HEK293 (cell line): ENCODE measurements around the gene MRPL43.

Experiments used
- CTCF ChIA-PET: fragments of 350-600 bp; formaldehyde crosslinking; extraction: SDS; loops from one replicate; lab custom pipeline; 2021; ENCODE audit warnings: antibody characterized with exemption; lab: Yijun Ruan, JAX
- POLR2A ChIA-PET: fragments of 300-600 bp; formaldehyde crosslinking; extraction: SDS; loops from one replicate; lab custom pipeline; 2020; ENCODE audit warnings: antibody characterized with exemption, inconsistent platforms; lab: Yijun Ruan, JAX
- H3K27ac ChIP-seq: fragments of 200-500 bp; sonication (Bioruptor generic); 2 replicates; pipeline ENCODE4 v1.5.1; 2014; ENCODE audit warnings: low read depth, low read length, control low read depth, inconsistent platforms; ENCODE audit errors: extremely low read depth
- H3K36me3 ChIP-seq, 2 experiments: fragments of 200-500 bp in 1 of 2; sonication (Bioruptor generic) in 1 of 2; 1 replicate in 1 of 2; 2 replicates in 1 of 2; pipeline ENCODE4 v1.5.1; 2014 to 2017; ENCODE audit warnings: inconsistent platforms in 2 of 2, low read length in 2 of 2; ENCODE audit not compliant: control insufficient read depth in 2 of 2, insufficient read depth in 1 of 2
- H3K4me1 ChIP-seq: fragments of 200-500 bp; sonication (Bioruptor generic); 2 replicates; pipeline ENCODE4 v1.5.1; 2014; ENCODE audit warnings: mild to moderate bottlenecking, low read length, inconsistent platforms; ENCODE audit not compliant: control insufficient read depth, insufficient read depth
- H3K4me3 ChIP-seq: 2 replicates; pipeline ENCODE4 v1.5.1; 2011; ENCODE audit warnings: low read depth, mild to moderate bottlenecking, control low read depth, low read length, moderate library complexity
- H3K9me3 ChIP-seq: fragments of 200-500 bp; sonication (Bioruptor generic); 2 replicates; pipeline ENCODE4 v1.5.1; 2014; ENCODE audit warnings: low read depth, low read length, inconsistent platforms; ENCODE audit not compliant: control insufficient read depth, insufficient read depth
- BCL11A ChIP-seq: fragments of 450-650 bp; formaldehyde crosslinking; IDR thresholded peaks from 2 replicates; pipeline ENCODE4 v1.5.1; 2016; ENCODE audit warnings: low read depth, missing biosample characterization, missing genetic modification characterization
- GLI2 ChIP-seq: fragments of 450-650 bp; formaldehyde crosslinking; IDR thresholded peaks from 2 replicates; pipeline ENCODE4; 2017; ENCODE audit warnings: missing biosample characterization, missing genetic modification characterization, low read depth, borderline replicate concordance
- GLIS1 ChIP-seq: fragments of 450-650 bp; formaldehyde crosslinking; IDR thresholded peaks from 2 replicates; pipeline ENCODE4 v1.5.1; 2016; ENCODE audit warnings: missing biosample characterization, missing genetic modification characterization
- GLIS2 ChIP-seq: fragments of 450-650 bp; formaldehyde crosslinking; IDR thresholded peaks from 2 replicates; pipeline ENCODE4 v1.5.1; 2016; ENCODE audit warnings: missing biosample characterization, missing genetic modification characterization
- IKZF3 ChIP-seq: fragments of 450-650 bp; IDR thresholded peaks from 2 replicates; pipeline ENCODE4 v1.5.0; 2018; ENCODE audit warnings: missing biosample characterization, mild to moderate bottlenecking, missing genetic modification characterization, moderate library complexity
- KLF16 ChIP-seq: fragments of 450-650 bp; formaldehyde crosslinking; IDR thresholded peaks from 2 replicates; pipeline ENCODE4 v1.5.1; 2017; ENCODE audit warnings: missing biosample characterization, missing genetic modification characterization
- PATZ1 ChIP-seq: fragments of 450-650 bp; formaldehyde crosslinking; IDR thresholded peaks from 2 replicates; pipeline ENCODE4 v1.5.1; 2016; ENCODE audit warnings: missing biosample characterization, missing genetic modification characterization
- ZBTB7A ChIP-seq: fragments of 450-650 bp; formaldehyde crosslinking; IDR thresholded peaks from 2 replicates; pipeline ENCODE4 v1.5.1; 2016; ENCODE audit warnings: low read depth, missing biosample characterization, missing genetic modification characterization
- ZEB2 ChIP-seq: fragments of 450-650 bp; formaldehyde crosslinking; IDR thresholded peaks from 2 replicates; pipeline ENCODE4 v1.5.1; 2016; ENCODE audit warnings: missing biosample characterization, missing genetic modification characterization
- ZFHX2 ChIP-seq: fragments of 450-650 bp; formaldehyde crosslinking; conservative IDR thresholded peaks from 2 replicates; pipeline ENCODE4 v1.5.1; 2016; ENCODE audit warnings: missing biosample characterization, missing genetic modification characterization
- ZFP3 ChIP-seq: fragments of 450-650 bp; formaldehyde crosslinking; IDR thresholded peaks from 2 replicates; pipeline ENCODE4 v1.5.1; 2016; ENCODE audit warnings: low read depth, missing biosample characterization, missing genetic modification characterization
- ZFP69B ChIP-seq: fragments of 450-650 bp; formaldehyde crosslinking; IDR thresholded peaks from 2 replicates; pipeline ENCODE4 v1.5.1; 2016; ENCODE audit warnings: missing biosample characterization, missing genetic modification characterization
- ZNF133 ChIP-seq: fragments of 450-650 bp; formaldehyde crosslinking; IDR thresholded peaks from 2 replicates; pipeline ENCODE4 v1.5.1; 2016; ENCODE audit warnings: missing biosample characterization, missing genetic modification characterization
- ZNF157 ChIP-seq: fragments of 450-650 bp; formaldehyde crosslinking; IDR thresholded peaks from 2 replicates; pipeline ENCODE4 v1.5.1; 2016; ENCODE audit warnings: missing biosample characterization, missing genetic modification characterization
- ZNF214 ChIP-seq: fragments of 450-650 bp; formaldehyde crosslinking; IDR thresholded peaks from 2 replicates; pipeline ENCODE4 v1.5.1; 2017; ENCODE audit warnings: missing biosample characterization, mild to moderate bottlenecking, missing genetic modification characterization, borderline replicate concordance
- ZNF266 ChIP-seq: fragments of 450-650 bp; formaldehyde crosslinking; IDR thresholded peaks from 2 replicates; pipeline ENCODE4 v1.5.1; 2016; ENCODE audit warnings: missing biosample characterization, missing genetic modification characterization, low read depth
- ZNF292 ChIP-seq: fragments of 450-650 bp; formaldehyde crosslinking; IDR thresholded peaks from 2 replicates; pipeline ENCODE4 v1.5.1; 2016; ENCODE audit warnings: low read depth, missing biosample characterization, missing genetic modification characterization, borderline replicate concordance
- ZNF488 ChIP-seq: fragments of 450-650 bp; formaldehyde crosslinking; IDR thresholded peaks from 2 replicates; pipeline ENCODE4 v1.5.1; 2016; ENCODE audit warnings: missing biosample characterization, missing genetic modification characterization
- ZNF514 ChIP-seq: fragments of 450-650 bp; formaldehyde crosslinking; IDR thresholded peaks from 2 replicates; pipeline ENCODE4 v1.5.1; 2016; ENCODE audit warnings: missing biosample characterization, missing genetic modification characterization
- ZNF621 ChIP-seq: fragments of 450-650 bp; formaldehyde crosslinking; IDR thresholded peaks from 2 replicates; pipeline ENCODE4 v1.5.1; 2017; ENCODE audit warnings: missing biosample characterization, missing genetic modification characterization
- ZNF639 ChIP-seq: fragments of 450-650 bp; formaldehyde crosslinking; IDR thresholded peaks from 2 replicates; pipeline ENCODE4 v1.5.1; 2016; ENCODE audit warnings: missing biosample characterization, missing genetic modification characterization
- ZNF660 ChIP-seq: fragments of 450-650 bp; IDR thresholded peaks from 2 replicates; pipeline ENCODE4 v1.5.1; 2018; ENCODE audit warnings: missing biosample characterization, mild to moderate bottlenecking, missing genetic modification characterization
- ZNF843 ChIP-seq: fragments of 450-650 bp; formaldehyde crosslinking; IDR thresholded peaks from 2 replicates; pipeline ENCODE4 v1.5.1; 2016; ENCODE audit warnings: missing biosample characterization, missing genetic modification characterization
- ZSCAN30 ChIP-seq: fragments of 450-650 bp; IDR thresholded peaks from 2 replicates; pipeline ENCODE4 v1.5.1; 2018; ENCODE audit warnings: missing biosample characterization, mild to moderate bottlenecking, missing genetic modification characterization, moderate library complexity
- TF ChIP-seq, protein P1 (sequence below): fragments of 450-650 bp; formaldehyde crosslinking; IDR thresholded peaks from 2 replicates; pipeline ENCODE4 v1.5.1; 2017; ENCODE audit warnings: missing biosample characterization, missing genetic modification characterization
- TF ChIP-seq, protein P2 (sequence below): fragments of 450-650 bp; formaldehyde crosslinking; IDR thresholded peaks from 2 replicates; pipeline ENCODE4 v1.5.1; 2016; ENCODE audit warnings: missing biosample characterization, missing genetic modification characterization

MRPL43 gene

GRCh38 chr10:101031796-101032636 is 44.7 kb upstream of the MRPL43 start (continued):
- TF ChIP-seq ZNF292 (tag by site-specific recombination) (no peak), ZEB2 (no peak), BCL11A (tag by site-specific recombination) (no peak), ZBTB7A (tag by site-specific recombination) (peak; percentile 14; the same call in 1 of the 2 replicates), ZFP69B (tag by site-specific recombination) (no peak), ZNF266 (tag by site-specific recombination) (no peak; the same call in 1 of the 2 replicates), ZNF843 (tag by site-specific recombination) (no peak), ZNF514 (no peak), ZFHX2 (peak; percentile 76), IKZF3 (no peak; the same call in 1 of the 2 replicates), ZNF621 (tag by site-specific recombination) (no peak), ZSCAN30 (tag by site-specific recombination) (no peak), ZNF639 (no peak), GLIS1 (tag by site-specific recombination) (peak; percentile 89), KLF16 (peak; percentile 62; the same call in 1 of the 2 replicates), ZFP3 (no peak), ZNF214 (no peak), ZNF488 (tag by site-specific recombination) (no peak), GLI2 (tag by site-specific recombination) (no peak), PATZ1 (tag by site-specific recombination) (peak; percentile 6; the same call in 1 of the 2 replicates), ZNF157 (tag by site-specific recombination) (no peak)

GRCh38 chr10:101031128-101031795 is 44.0 kb upstream of the MRPL43 start, which contains the start of the genes PDZD7 and SFXN3:
TSS of gene PDZD7 (minus strand) at chr10:101031129. CDS start at chr10:101030219, 910 bp downstream.
TSS of gene SFXN3 (plus strand) at chr10:101031234. CDS start at chr10:101034695, 3,461 bp downstream.
- POLR2A ChIA-PET = interaction anchor here (1.0 to 2.6 kb wide), 8 partner anchors 9 to 119 kb away, joined by 3 to 29 read pairs (median 8); partner anchors contain the start of genes KAZALD1 and SLF2
- peaks cover 20% of the 10 kb centered on the region for H3K4me1 ChIP-seq
- no peaks in the 10 kb centered on the region for H3K9me3 ChIP-seq
- H3K36me3 ChIP-seq = peaks cover 0 to 7% of the 10 kb centered on the region in 2 experiments; a peak in 1 of 3 replicates
- peak within 1 kb of the TSS; percentile 45 for H3K4me3 ChIP-seq
- CTCF ChIA-PET = interaction anchor here (0.6 to 6.9 kb wide), 15 partner anchors 10 to 1613 kb away, joined by 3 to 129 read pairs (median 3); partner anchors contain the start of gene LZTS2
- peak within 1 kb of the TSS; percentile 64 for H3K27ac ChIP-seq
- TF ChIP-seq ZBTB7A (tag by site-specific recombination) (no peak; the same call in 1 of the 2 replicates), IKZF3 (no peak), ZNF133 (tag by site-specific recombination) (no peak), ZNF660 (tag by site-specific recombination) (no peak), GLIS2 (tag by site-specific recombination) (peak; percentile 69; the same call in 1 of the 2 replicates)
- TF ChIP-seq, protein P1, sequence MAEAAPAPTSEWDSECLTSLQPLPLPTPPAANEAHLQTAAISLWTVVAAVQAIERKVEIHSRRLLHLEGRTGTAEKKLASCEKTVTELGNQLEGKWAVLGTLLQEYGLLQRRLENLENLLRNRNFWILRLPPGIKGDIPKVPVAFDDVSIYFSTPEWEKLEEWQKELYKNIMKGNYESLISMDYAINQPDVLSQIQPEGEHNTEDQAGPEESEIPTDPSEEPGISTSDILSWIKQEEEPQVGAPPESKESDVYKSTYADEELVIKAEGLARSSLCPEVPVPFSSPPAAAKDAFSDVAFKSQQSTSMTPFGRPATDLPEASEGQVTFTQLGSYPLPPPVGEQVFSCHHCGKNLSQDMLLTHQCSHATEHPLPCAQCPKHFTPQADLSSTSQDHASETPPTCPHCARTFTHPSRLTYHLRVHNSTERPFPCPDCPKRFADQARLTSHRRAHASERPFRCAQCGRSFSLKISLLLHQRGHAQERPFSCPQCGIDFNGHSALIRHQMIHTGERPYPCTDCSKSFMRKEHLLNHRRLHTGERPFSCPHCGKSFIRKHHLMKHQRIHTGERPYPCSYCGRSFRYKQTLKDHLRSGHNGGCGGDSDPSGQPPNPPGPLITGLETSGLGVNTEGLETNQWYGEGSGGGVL = peak; percentile 19; the same call in 1 of the 2 replicates
- TF ChIP-seq, protein P2, sequence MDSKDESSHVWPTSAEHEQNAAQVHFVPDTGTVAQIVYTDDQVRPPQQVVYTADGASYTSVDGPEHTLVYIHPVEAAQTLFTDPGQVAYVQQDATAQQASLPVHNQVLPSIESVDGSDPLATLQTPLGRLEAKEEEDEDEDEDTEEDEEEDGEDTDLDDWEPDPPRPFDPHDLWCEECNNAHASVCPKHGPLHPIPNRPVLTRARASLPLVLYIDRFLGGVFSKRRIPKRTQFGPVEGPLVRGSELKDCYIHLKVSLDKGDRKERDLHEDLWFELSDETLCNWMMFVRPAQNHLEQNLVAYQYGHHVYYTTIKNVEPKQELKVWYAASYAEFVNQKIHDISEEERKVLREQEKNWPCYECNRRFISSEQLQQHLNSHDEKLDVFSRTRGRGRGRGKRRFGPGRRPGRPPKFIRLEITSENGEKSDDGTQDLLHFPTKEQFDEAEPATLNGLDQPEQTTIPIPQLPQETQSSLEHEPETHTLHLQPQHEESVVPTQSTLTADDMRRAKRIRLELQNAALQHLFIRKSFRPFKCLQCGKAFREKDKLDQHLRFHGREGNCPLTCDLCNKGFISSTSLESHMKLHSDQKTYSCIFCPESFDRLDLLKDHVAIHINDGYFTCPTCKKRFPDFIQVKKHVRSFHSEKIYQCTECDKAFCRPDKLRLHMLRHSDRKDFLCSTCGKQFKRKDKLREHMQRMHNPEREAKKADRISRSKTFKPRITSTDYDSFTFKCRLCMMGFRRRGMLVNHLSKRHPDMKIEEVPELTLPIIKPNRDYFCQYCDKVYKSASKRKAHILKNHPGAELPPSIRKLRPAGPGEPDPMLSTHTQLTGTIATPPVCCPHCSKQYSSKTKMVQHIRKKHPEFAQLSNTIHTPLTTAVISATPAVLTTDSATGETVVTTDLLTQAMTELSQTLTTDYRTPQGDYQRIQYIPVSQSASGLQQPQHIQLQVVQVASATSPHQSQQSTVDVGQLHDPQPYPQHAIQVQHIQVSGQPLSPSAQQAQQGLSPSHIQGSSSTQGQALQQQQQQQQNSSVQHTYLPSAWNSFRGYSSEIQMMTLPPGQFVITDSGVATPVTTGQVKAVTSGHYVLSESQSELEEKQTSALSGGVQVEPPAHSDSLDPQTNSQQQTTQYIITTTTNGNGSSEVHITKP (tag by site-specific recombination) = peak; percentile 90
